HepG2 (cell line): ENCODE measurements around the gene UPF3B. TPM values are rescaled to one million over a fixed set of nuclear protein-coding genes. Genes with fewer than 3 reads are reported as not detected.

Source experiments
- FOXP1 ChIP-seq, 2 experiments: fragments of 450-650 bp in 1 of 2; IDR thresholded peaks; 2 replicates each; pipeline ENCODE4 v1.6.1; 2017 to 2018; ENCODE audit warnings: antibody characterized with exemption in 1 of 2
- polyA plus RNA-seq, 8 experiments: library from polyadenylated mRNA; depleted of rRNA in 3 of 8; stranded (reverse) in 7 of 8; unstranded in 1 of 8; fragments of >200 nt; fragmentation: Illumina TruSeq in 4 of 8; extraction: Trizol in 4 of 8; gene quantifications; 2 replicates each; pipeline versions ENCODE4 v1.2.1 to v1.2.3, GENCODE V29; 2011 to 2016; ENCODE audit warnings: low read depth in 4 of 8, missing spikeins in 1 of 8, mixed read lengths in 1 of 8; ENCODE audit not compliant: insufficient read depth in 1 of 8
- small RNA-seq, 3 experiments: library from RNA; depleted of rRNA; stranded (forward); fragments of <200 nt; gene quantifications; one replicate each; pipeline ENCODE3, GENCODE V24; 2012; ENCODE audit warnings: low read depth in 2 of 3, low replicate concordance in 1 of 3; ENCODE audit not compliant: insufficient read length in 3 of 3, insufficient read depth in 2 of 3
- total RNA-seq, 5 experiments: library from RNA; depleted of rRNA; stranded (reverse); fragments of >200 nt; fragmentation: Illumina TruSeq; extraction: Trizol; gene quantifications; 2 replicates each; pipeline ENCODE4 v1.2.3, GENCODE V29; 2016; ENCODE audit warnings: low read depth in 1 of 5

Gene UPF3B
- total and polyA plus RNA-seq, 2 of the 13 experiments (the other 11 are each of a cell fraction or from before 2014, with no cell fraction given): 5.2 to 7.2 TPM

- TF ChIP-seq FOXP1 (IDR thresholded peaks at IDR 0.05): no peak
- no peak for TF ChIP-seq FOXP1 (CRISPR knock-in tag; IDR thresholded peaks at IDR 0.05)
- TF ChIP-seq, all 625 proteins: peak for 6
Measured at GRCh38 chrX:119784747-119785446, 67.9 kb downstream of the UPF3B start (continued).

Small RNA genes within 50 kb of the gene (small RNA-seq; reads per million reads assigned to genes)
- 0 to 0.65 (median 0) reads per million in 3 experiments for gene SNORA69

Other genes starting within 250 kb of the UPF3B start
- 6.0 and 12.2 TPM in 2 replicates for gene NKRF, start 246.5 kb downstream of the UPF3B start, total RNA-seq (2016; rRNA removed; fragmentation: Illumina TruSeq; extraction: Trizol)
- 2.9 and 3.3 TPM in 2 replicates for gene NKRF, start 246.5 kb downstream of the UPF3B start, polyA plus RNA-seq (2011; rRNA removed)
- 21.7 and 34.1 TPM in 2 replicates for gene SEPTIN6, start 159.8 kb downstream of the UPF3B start, total RNA-seq (2016; rRNA removed; fragmentation: Illumina TruSeq; extraction: Trizol)
- gene SEPTIN6, start 159.8 kb downstream of the UPF3B start, polyA plus RNA-seq (2011; rRNA removed): 35.9 and 38.3 TPM in 2 replicates
- 0.62 and 1.0 TPM in 2 replicates for gene SOWAHD, start 94.4 kb downstream of the UPF3B start, total RNA-seq (2016; rRNA removed; fragmentation: Illumina TruSeq; extraction: Trizol)
- 1.3 and 2.1 TPM in 2 replicates for gene SOWAHD, start 94.4 kb downstream of the UPF3B start, polyA plus RNA-seq (2011; rRNA removed)
- 3,547 and 3,928 TPM in 2 replicates for gene RPL39, start 61.3 kb downstream of the UPF3B start, total RNA-seq (2016; rRNA removed; fragmentation: Illumina TruSeq; extraction: Trizol)
- 2,024 and 2,312 TPM in 2 replicates for gene RPL39, start 61.3 kb downstream of the UPF3B start, polyA plus RNA-seq (2011; rRNA removed)
- 15.4 and 21.4 TPM in 2 replicates for gene RNF113A, start 18.8 kb upstream of the UPF3B start, total RNA-seq (2016; rRNA removed; fragmentation: Illumina TruSeq; extraction: Trizol)
- gene RNF113A, start 18.8 kb upstream of the UPF3B start, polyA plus RNA-seq (2011; rRNA removed): 14.0 and 16.3 TPM in 2 replicates
- gene NDUFA1, start 18.9 kb upstream of the UPF3B start, total RNA-seq (2016; rRNA removed; fragmentation: Illumina TruSeq; extraction: Trizol): 167 and 181 TPM in 2 replicates
- 102 and 150 TPM in 2 replicates for gene NDUFA1, start 18.9 kb upstream of the UPF3B start, polyA plus RNA-seq (2011; rRNA removed)
- 1.7 and 1.9 TPM in 2 replicates for gene AKAP14, start 42.9 kb upstream of the UPF3B start, total RNA-seq (2016; rRNA removed; fragmentation: Illumina TruSeq; extraction: Trizol)
- 0.20 TPM in 1 of 2 replicates, not detected in the other for gene AKAP14, start 42.9 kb upstream of the UPF3B start, polyA plus RNA-seq (2011; rRNA removed)
- gene NKAP, start 90.8 kb upstream of the UPF3B start, total RNA-seq (2016; rRNA removed; fragmentation: Illumina TruSeq; extraction: Trizol): 6.1 and 9.0 TPM in 2 replicates
- 3.3 and 3.6 TPM in 2 replicates for gene NKAP, start 90.8 kb upstream of the UPF3B start, polyA plus RNA-seq (2011; rRNA removed)
- gene RHOXF2B, start 224.7 kb upstream of the UPF3B start, total RNA-seq (2016; rRNA removed; fragmentation: Illumina TruSeq; extraction: Trizol): not detected in 2 replicates
- gene RHOXF2B, start 224.7 kb upstream of the UPF3B start, polyA plus RNA-seq (2011; rRNA removed): not detected in 2 replicates